ENCODE results near the gene MID1.

DNA sequence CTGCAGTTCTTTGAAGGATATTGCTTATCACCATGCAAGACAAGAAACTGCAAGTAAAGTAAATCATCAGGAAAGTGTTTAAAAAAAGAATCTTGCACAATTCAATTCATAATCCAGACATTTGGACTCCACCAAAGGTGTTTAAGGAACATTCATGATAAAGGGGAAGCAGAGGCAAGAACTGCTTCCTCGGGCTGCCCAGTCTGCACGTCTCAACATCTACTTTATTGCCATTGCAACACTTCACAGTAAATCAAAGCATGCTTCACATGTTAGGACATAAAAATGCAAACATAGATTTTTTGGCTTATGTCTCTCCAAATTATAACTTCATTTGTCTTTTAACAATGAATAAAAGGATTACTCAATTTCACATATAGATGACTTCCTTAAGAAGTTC lies 42.5 kb downstream of the MID1 start:
- TF ChIP-seq ARID1B (IDR thresholded peaks at IDR 0.05) (no peak), XRCC4 (IDR thresholded peaks at IDR 0.05; ENCODE audit: extremely low read depth, insufficient read depth, insufficient read length) (no peak)
- TF ChIP-seq, protein P1, sequence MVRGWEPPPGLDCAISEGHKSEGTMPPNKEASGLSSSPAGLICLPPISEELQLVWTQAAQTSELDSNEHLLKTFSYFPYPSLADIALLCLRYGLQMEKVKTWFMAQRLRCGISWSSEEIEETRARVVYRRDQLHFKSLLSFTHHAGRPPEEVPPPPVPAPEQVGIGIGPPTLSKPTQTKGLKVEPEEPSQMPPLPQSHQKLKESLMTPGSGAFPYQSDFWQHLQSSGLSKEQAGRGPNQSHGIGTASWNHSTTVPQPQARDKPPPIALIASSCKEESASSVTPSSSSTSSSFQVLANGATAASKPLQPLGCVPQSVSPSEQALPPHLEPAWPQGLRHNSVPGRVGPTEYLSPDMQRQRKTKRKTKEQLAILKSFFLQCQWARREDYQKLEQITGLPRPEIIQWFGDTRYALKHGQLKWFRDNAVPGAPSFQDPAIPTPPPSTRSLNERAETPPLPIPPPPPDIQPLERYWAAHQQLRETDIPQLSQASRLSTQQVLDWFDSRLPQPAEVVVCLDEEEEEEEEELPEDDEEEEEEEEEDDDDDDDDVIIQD (CRISPR knock-in tag; IDR thresholded peaks at IDR 0.05) = no peak
